Mesenchymal stem cell (in vitro differentiated cells and primary cell): ENCODE results near the gene HES4.
A peak's percentile ranks its signal among the peaks of the same experiment; 100 is the strongest.

ENCODE experiments used
- DNase-seq: peaks from one replicate; pipeline ENCODE4 v3.0.0-alpha.2; 2013
- H2AFZ ChIP-seq: one replicate; pipeline ENCODE4 v1.6.1; 2013; ENCODE audit warnings: low read depth, mild to moderate bottlenecking, control low read depth, inconsistent platforms, low read length, moderate library complexity
- H2AK5ac ChIP-seq: 2 replicates; pipeline ENCODE4 v1.6.1; 2013; ENCODE audit warnings: low read length, moderate library complexity, mild to moderate bottlenecking, inconsistent platforms; ENCODE audit not compliant: severe bottlenecking
- H2BK120ac ChIP-seq: one replicate; pipeline ENCODE4 v1.6.1; 2013; ENCODE audit warnings: low read depth, mild to moderate bottlenecking, inconsistent platforms, low read length, moderate library complexity
- H2BK12ac ChIP-seq, 2 experiments: one replicate each; pipeline ENCODE4 v1.6.1; 2013; ENCODE audit warnings: inconsistent platforms in 2 of 2, low read length in 2 of 2, mild to moderate bottlenecking in 2 of 2, moderate library complexity in 2 of 2, control low read depth in 1 of 2
- H2BK15ac ChIP-seq: one replicate; pipeline ENCODE4 v1.6.1; 2013; ENCODE audit warnings: mild to moderate bottlenecking, low read depth, inconsistent platforms; ENCODE audit not compliant: poor library complexity, severe bottlenecking
- H2BK5ac ChIP-seq: 2 replicates; pipeline ENCODE4 v1.6.1; 2013; ENCODE audit warnings: low read depth, mild to moderate bottlenecking, low read length, control low read depth, inconsistent platforms; ENCODE audit not compliant: poor library complexity, severe bottlenecking
- H3K14ac ChIP-seq, 2 experiments: one replicate each; pipeline ENCODE4 v1.6.1; 2013; ENCODE audit warnings: inconsistent platforms in 2 of 2, low read length in 2 of 2, control low read depth in 1 of 2, mild to moderate bottlenecking in 1 of 2, moderate library complexity in 1 of 2
- H3K18ac ChIP-seq, 2 experiments: one replicate each; pipeline ENCODE4 v1.6.1; 2013; ENCODE audit warnings: inconsistent platforms in 2 of 2, low read length in 2 of 2, control low read depth in 1 of 2, low read depth in 1 of 2, mild to moderate bottlenecking in 1 of 2
- H3K23ac ChIP-seq, 2 experiments: one replicate each; pipeline ENCODE4 v1.6.1; 2013; ENCODE audit warnings: inconsistent platforms in 2 of 2, low read length in 2 of 2, mild to moderate bottlenecking in 2 of 2, moderate library complexity in 2 of 2, control low read depth in 1 of 2
- H3K27ac ChIP-seq: 2 replicates; pipeline ENCODE4 v1.5.1; 2013; ENCODE audit warnings: mild to moderate bottlenecking, moderate library complexity, low read length, control low read depth, inconsistent platforms; ENCODE audit not compliant: poor library complexity, severe bottlenecking
- H3K27me3 ChIP-seq, 2 experiments: 2 replicates each; pipeline versions ENCODE4 v1.6.1 to v1.7.0; 2013; ENCODE audit warnings: low read length in 2 of 2, mild to moderate bottlenecking in 2 of 2, moderate library complexity in 2 of 2, control low read depth in 1 of 2, inconsistent platforms in 1 of 2; ENCODE audit not compliant: control insufficient read depth in 1 of 2, insufficient read depth in 1 of 2
- H3K36me3 ChIP-seq, 2 experiments: 2 replicates each; pipeline versions ENCODE4 v1.6.1 to v1.7.0; 2013; ENCODE audit warnings: low read length in 2 of 2, control low read depth in 1 of 2, inconsistent platforms in 1 of 2, low read depth in 1 of 2, mild to moderate bottlenecking in 1 of 2; ENCODE audit not compliant: insufficient read depth in 2 of 2, control insufficient read depth in 1 of 2
- H3K4ac ChIP-seq, 2 experiments: one replicate each; pipeline ENCODE4 v1.6.1; 2013; ENCODE audit warnings: inconsistent platforms in 2 of 2, low read length in 2 of 2, mild to moderate bottlenecking in 2 of 2, moderate library complexity in 2 of 2, control low read depth in 1 of 2, low read depth in 1 of 2
- H3K4me1 ChIP-seq: 2 replicates; pipeline ENCODE4 v1.6.1; 2013; ENCODE audit warnings: low read depth, low read length, control low read depth; ENCODE audit not compliant: control insufficient read depth, insufficient read depth
- H3K4me2 ChIP-seq: 2 replicates; pipeline ENCODE4 v1.6.1; 2013; ENCODE audit warnings: low read length, mild to moderate bottlenecking, inconsistent platforms; ENCODE audit not compliant: poor library complexity, severe bottlenecking
- H3K4me3 ChIP-seq, 2 experiments: 2 replicates each; pipeline versions ENCODE4 v1.5.1 to v1.7.0; 2013; ENCODE audit warnings: low read length in 2 of 2, mild to moderate bottlenecking in 2 of 2, control low read depth in 1 of 2, low read depth in 1 of 2; ENCODE audit not compliant: insufficient read depth in 1 of 2
- H3K79me1 ChIP-seq: replicated peaks from 2 replicates; pipeline ENCODE4 v1.6.1; 2013; ENCODE audit warnings: mild to moderate bottlenecking, control low read depth, low read length, inconsistent platforms; ENCODE audit not compliant: poor library complexity, severe bottlenecking
- H3K9ac ChIP-seq: 2 replicates; pipeline ENCODE4 v1.7.0; 2013; ENCODE audit warnings: mild to moderate bottlenecking, low read length, moderate library complexity
- H3K9me3 ChIP-seq: 2 replicates; pipeline ENCODE4 v1.7.0; 2013; ENCODE audit warnings: mild to moderate bottlenecking, low read length; ENCODE audit not compliant: control insufficient read depth
- H4K8ac ChIP-seq: one replicate; pipeline ENCODE4 v1.6.1; 2013; ENCODE audit warnings: inconsistent platforms, mild to moderate bottlenecking, low read length, moderate library complexity
- H4K91ac ChIP-seq: one replicate; pipeline ENCODE4 v1.6.1; 2013; ENCODE audit warnings: mild to moderate bottlenecking, low read length, inconsistent platforms
- WGBS: methylation state at CpG from one replicate; pipeline ENCODE4 v1.1.7; 2013; ENCODE audit warnings: mixed read lengths; 5-methylcytosine and 5-hydroxymethylcytosine counted together

The HES4 gene

GRCh38 chr1:1022302-1023009, 22.6 kb upstream of the HES4 start:
- 84% methylated on average over 26 of the region's 27 CpGs for WGBS
- H4K91ac ChIP-seq: peak overlapping the region; percentile 31

GRCh38 chr1:1021920-1022259, 22.0 kb upstream of the HES4 start:
- Histone ChIP-seq H2AK5ac (peak overlapping the region; percentile 78), H2BK15ac (peak overlapping the region; percentile 87), H3K79me1 (peaks cover 11% of the 10 kb centered on the region), H2BK120ac (peak overlapping the region; percentile 86), H3K36me3 (peaks cover 0 to 51% of the 10 kb centered on the region in 2 experiments), H2BK5ac (no peak overlapping the region), H3K14ac (no peak overlapping the region), H3K27me3 (peaks cover 0 to 31% of the 10 kb centered on the region in 2 experiments), H2BK12ac (peak overlapping the region in 1 of 2 experiments; percentile 70), H3K23ac (no peak overlapping the region), H3K18ac (peak overlapping the region in 1 of 2 experiments; percentile 14), H4K91ac (peak overlapping the region; percentile 84), H4K8ac (peak overlapping the region; percentile 45), H3K9me3 (no peaks in the 10 kb centered on the region), H3K4me3 (peak overlapping the region in 1 of 2 experiments; percentile 97), H3K4ac (no peak overlapping the region), H3K27ac (peak overlapping the region; percentile 98), H3K4me2 (peak overlapping the region; percentile 96), H2AFZ (no peak overlapping the region), H3K4me1 (peaks cover 61% of the 10 kb centered on the region), H3K9ac (no peak overlapping the region)
- no peak for DNase-seq
- WGBS: 99% methylated on average over 9 of the region's 10 CpGs

More at GRCh38 chr1:1022302-1023009, 22.6 kb upstream of the HES4 start:
- H3K18ac ChIP-seq: no peak overlapping the region
- peak overlapping the region; percentile 62 for H2AK5ac ChIP-seq
- no peak for DNase-seq
- H2BK5ac ChIP-seq: no peak overlapping the region
- H2BK15ac ChIP-seq: no peak overlapping the region
- H2BK12ac ChIP-seq: peak overlapping the region in 1 of 2 experiments; percentile 1
- peaks cover 0 to 31% of the 10 kb centered on the region in 2 experiments for H3K27me3 ChIP-seq
- H3K4ac ChIP-seq: no peak overlapping the region
- no peaks in the 10 kb centered on the region for H3K9me3 ChIP-seq
- H3K4me1 ChIP-seq: peaks cover 67% of the 10 kb centered on the region
- peaks cover 12% of the 10 kb centered on the region for H3K79me1 ChIP-seq
- no peak overlapping the region for H2AFZ ChIP-seq
- H2BK120ac ChIP-seq: no peak overlapping the region
- peak overlapping the region; percentile 96 for H3K4me2 ChIP-seq
- no peak overlapping the region for H3K14ac ChIP-seq
- H3K4me3 ChIP-seq: no peak overlapping the region
- H3K9ac ChIP-seq: no peak overlapping the region
- peak overlapping the region in 1 of 2 experiments; percentile 6 for H3K23ac ChIP-seq
- peaks cover 0 to 57% of the 10 kb centered on the region in 2 experiments for H3K36me3 ChIP-seq
- no peak overlapping the region for H4K8ac ChIP-seq
- no peak overlapping the region for H3K27ac ChIP-seq

- Histone ChIP-seq H2BK120ac (peak overlapping the region; percentile 86), H3K27ac (peak overlapping the region; percentile 98), H3K4me1 (peaks cover 55% of the 10 kb centered on the region), H2BK5ac (peak overlapping the region; percentile 95), H3K27me3 (peaks cover 0 to 29% of the 10 kb centered on the region in 2 experiments), H3K9me3 (no peaks in the 10 kb centered on the region), H3K36me3 (peaks cover 0 to 45% of the 10 kb centered on the region in 2 experiments), H2AK5ac (peak overlapping the region; percentile 78), H2BK15ac (peak overlapping the region; percentile 87), H3K18ac (peak overlapping the region; percentile 78 to 99), H3K79me1 (peaks cover 8% of the 10 kb centered on the region), H2AFZ (peak overlapping the region; percentile 10), H4K8ac (peak overlapping the region; percentile 96), H3K14ac (peak overlapping the region in 1 of 2 experiments; percentile 96), H3K4me3 (peak overlapping the region in 1 of 2 experiments; percentile 97), H3K4ac (peak overlapping the region; percentile 35 to 94), H3K4me2 (peak overlapping the region; percentile 96), H2BK12ac (peak overlapping the region; percentile 70 to 72), H3K23ac (peak overlapping the region in 1 of 2 experiments; percentile 96), H3K9ac (no peak overlapping the region), H4K91ac (peak overlapping the region; percentile 97)
- 25% methylated on average over 28 of the region's 33 CpGs for WGBS
- DNase-seq: peak; percentile 82
These were observed 21.4 kb upstream of the HES4 start for GRCh38 chr1:1021010-1021919.
